Astrocyte of the spinal cord (primary cell): ENCODE measurements around the gene ADARB1.

Source experiments
- DNase-seq: peaks from one replicate; pipeline ENCODE4 v3.0.0; 2011; ENCODE audit warnings: low read depth, low spot score
- H3K4me3 ChIP-seq: 2 replicates; pipeline ENCODE4 v1.5.1; 2011; ENCODE audit warnings: low read depth, mild to moderate bottlenecking, low read length, moderate library complexity
- in situ Hi-C: cut with HindIII; loops from 2 replicates; pipeline ENCODE4 v1.10.0; 2017; ENCODE audit warnings: low sequenced_read_pairs
- TF ChIP-seq, protein P1 (sequence below): IDR thresholded peaks from 2 replicates; pipeline ENCODE4 v1.5.1; 2012; ENCODE audit warnings: low read depth, mild to moderate bottlenecking, low read length, inconsistent platforms

Gene ADARB1

DNA sequence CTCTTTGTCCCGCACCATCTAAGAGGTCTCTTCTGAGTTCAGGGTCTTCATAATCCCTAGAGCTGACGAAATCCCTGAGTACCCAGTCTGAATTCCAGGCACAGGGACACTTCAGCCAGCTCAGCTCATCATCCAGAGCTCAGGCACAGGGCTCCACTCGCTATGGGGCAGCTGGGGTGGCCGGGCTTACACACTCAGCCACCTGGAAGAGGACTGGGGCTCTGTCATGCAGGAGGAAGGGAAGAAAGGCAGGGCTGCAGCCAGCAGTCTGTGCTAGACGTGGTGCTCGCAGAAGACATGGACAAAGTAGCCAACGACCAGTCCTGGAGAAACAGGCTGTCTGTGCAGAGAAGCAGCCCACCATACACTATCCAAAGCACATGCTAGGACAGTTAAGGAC is 124.8 kb downstream of the ADARB1 start:
- no peak for DNase-seq
- no peak overlapping the region for H3K4me3 ChIP-seq
- TF ChIP-seq, protein P1, sequence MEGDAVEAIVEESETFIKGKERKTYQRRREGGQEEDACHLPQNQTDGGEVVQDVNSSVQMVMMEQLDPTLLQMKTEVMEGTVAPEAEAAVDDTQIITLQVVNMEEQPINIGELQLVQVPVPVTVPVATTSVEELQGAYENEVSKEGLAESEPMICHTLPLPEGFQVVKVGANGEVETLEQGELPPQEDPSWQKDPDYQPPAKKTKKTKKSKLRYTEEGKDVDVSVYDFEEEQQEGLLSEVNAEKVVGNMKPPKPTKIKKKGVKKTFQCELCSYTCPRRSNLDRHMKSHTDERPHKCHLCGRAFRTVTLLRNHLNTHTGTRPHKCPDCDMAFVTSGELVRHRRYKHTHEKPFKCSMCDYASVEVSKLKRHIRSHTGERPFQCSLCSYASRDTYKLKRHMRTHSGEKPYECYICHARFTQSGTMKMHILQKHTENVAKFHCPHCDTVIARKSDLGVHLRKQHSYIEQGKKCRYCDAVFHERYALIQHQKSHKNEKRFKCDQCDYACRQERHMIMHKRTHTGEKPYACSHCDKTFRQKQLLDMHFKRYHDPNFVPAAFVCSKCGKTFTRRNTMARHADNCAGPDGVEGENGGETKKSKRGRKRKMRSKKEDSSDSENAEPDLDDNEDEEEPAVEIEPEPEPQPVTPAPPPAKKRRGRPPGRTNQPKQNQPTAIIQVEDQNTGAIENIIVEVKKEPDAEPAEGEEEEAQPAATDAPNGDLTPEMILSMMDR, result no peak
- in situ Hi-C loops, result no loop called here

DNA sequence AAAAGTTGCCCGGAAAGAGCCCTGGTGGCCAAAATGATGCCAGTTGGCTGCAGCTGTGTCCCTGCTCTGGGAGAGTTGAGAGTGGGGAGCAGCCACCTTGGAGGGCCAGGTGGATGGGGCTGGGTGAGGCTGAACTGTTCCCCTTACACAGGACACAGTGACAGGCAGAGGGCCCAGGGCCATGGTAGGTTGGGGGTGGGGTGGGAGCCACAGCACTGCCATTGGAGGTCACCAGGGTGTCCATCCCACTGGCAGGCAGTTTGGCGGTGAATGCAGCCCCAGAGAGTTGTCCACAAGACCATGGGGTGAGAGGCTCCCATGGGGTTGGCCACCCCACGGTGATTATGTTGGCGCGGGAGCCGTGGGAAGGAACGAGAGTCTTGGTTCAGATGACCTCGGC is 125.7 kb downstream of the ADARB1 start:
- H3K4me3 ChIP-seq, result no peak overlapping the region
- TF ChIP-seq, protein P1, result no peak
- no peak for DNase-seq
- in situ Hi-C loops, result no loop called here

DNA sequence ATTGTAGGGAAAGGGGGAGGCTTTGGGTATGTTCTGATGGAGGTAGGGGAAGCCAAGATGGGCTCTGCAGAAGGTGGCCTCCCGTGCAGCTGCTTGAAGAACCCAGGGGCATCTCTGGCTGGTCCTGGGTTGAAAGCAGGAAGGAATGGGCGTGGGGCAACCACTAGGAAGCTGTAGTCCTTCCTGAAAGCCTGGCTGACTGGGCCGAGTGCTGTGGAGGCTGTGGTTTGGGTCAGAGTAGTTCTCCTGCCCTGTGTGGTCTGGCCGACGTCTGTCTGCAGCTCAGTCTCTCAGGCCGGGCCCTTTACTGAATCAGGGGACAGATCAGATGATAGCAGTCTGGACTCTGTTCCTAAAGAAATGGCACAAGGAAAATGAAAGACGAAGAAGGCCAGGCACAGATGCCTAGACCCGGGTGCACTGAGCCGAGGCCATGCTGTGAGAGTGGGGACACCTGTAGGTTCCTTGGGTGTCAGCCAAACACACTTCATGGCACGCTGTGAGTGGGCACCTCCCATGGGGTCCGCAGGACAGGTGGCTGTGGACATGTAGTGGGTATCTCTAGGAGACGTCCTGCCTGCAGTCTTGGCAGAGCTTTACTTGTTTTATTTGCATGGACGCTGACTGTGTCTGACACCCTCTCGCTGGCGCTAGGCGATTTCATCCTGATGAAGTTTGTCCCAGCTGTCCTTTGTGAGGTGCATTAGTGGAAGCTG is 126.4 kb downstream of the ADARB1 start:
- in situ Hi-C loops, result no loop called here
- TF ChIP-seq, protein P1, result no peak
- DNase-seq, result no peak
- H3K4me3 ChIP-seq, result no peak overlapping the region

DNA sequence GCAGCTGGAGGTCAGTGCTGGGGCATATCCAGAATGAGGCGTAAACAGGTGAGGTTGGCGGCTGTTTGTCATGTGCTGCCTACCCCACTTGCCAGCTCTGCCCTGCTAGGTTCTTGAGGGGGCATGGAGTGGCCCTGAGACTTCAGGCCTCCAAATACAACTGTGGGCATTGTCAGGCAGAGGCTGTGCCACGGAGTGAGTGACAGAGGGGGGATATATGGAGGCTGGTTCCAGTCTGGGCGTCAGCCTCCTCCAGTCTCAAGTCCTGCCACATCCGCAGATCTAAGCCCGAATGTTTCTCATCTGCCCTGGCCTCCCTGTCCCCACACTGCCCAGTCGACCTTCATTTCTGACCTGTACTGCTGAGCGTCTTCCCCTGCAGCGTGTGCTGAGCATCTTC is 128.0 kb downstream of the ADARB1 start:
- in situ Hi-C loops, result no loop called here
- no peak for DNase-seq
- TF ChIP-seq, protein P1, result no peak
- no peak overlapping the region for H3K4me3 ChIP-seq

DNA sequence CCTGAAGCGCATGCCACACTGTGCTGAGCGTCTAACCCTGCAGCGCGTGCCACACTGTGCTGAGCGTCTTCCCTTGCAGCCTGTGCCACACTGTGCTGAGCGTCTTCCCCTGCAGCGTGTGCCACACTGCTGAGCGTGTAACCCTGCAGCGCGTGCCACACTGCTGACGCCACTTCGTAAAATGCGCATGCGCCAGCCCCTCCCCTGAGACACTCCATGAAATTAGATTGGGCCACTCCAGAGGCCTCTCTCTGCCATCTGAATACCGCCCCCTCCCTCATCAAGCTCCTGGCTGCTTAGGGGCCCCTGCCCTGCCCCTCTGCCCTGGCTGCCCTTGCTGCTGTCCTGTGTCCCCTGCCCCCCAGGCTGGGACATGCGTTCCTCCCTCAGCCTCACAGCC is 128.5 kb downstream of the ADARB1 start:
- H3K4me3 ChIP-seq, result no peak overlapping the region
- TF ChIP-seq, protein P1, result no peak
- no peak for DNase-seq
- in situ Hi-C loops, result no loop called here

DNA sequence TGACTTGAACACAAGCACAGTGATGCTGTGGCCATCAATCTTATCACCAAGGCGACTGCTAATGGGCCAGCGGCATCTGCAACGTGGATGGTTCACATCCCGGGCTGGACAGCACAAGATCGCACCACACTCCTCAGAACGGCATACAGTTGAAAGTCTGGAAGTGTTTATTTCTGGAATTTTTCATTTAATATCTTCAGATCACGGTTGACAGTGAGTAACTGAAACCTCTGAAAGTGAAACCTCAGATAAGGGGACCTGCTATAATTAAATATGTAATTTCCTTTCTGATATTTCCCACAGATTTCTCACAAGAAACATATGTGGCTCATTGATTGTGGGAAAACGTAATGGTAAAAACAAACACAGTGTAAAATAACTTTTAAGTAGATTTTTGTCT is 129.6 kb downstream of the ADARB1 start:
- in situ Hi-C loops, result no loop called here
- H3K4me3 ChIP-seq, result no peak overlapping the region
- TF ChIP-seq, protein P1, result no peak
- DNase-seq, result no peak
